Measurements from ENCODE around the gene KCNMA1.

KCNMA1 gene

DNA sequence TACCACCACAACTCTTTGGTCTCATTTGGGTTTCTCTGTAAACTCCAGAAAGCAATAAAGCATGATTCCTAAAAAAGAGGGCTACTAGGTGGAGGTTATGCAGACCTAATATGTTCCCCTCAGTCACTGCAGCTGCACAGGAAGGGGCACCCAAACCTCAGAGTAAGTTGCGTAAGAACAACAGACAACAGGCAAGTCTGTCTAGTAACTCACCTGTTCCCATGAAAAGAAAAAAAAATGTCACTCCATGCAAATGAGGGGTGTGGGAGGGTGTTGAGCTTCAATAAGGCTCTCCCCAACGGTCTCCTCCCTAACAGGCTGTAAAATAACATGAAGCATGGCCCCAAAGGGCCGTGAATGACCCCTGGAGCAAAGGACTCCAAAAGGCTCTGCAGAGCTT, 461.4 kb downstream of the KCNMA1 start:
- DNase-seq (ENCODE audit: low read depth), result no peak

DNA sequence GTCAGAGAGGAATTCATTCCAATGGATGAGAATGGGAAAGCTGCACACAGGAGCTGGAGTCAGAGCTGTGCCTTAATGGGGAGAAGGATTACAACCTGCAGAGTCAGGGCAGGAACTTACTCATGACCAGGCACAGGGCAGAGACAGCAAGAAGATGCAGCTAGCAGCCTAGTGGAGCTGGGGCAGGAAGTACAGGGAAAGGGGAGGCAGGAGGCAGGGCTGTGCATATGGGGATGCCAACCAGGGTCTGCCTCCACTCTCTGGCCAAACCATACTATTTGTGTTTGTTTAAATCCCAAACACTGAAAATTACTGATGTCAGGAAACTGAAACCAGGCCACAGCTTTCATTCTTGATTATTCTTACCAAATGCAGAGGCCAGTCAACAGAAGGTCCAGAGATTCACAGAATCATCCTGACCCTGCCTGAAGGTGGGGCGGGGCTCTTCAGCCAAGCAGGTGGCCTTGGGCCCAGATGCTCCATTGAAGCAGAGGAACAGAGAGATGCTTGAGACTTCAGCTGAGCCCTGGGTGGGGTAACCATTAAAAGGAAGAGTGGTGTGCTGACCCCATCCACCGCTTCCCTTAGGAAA, 461.9 kb downstream of the KCNMA1 start:
- DNase-seq (ENCODE audit: low read depth), result no peak

DNA sequence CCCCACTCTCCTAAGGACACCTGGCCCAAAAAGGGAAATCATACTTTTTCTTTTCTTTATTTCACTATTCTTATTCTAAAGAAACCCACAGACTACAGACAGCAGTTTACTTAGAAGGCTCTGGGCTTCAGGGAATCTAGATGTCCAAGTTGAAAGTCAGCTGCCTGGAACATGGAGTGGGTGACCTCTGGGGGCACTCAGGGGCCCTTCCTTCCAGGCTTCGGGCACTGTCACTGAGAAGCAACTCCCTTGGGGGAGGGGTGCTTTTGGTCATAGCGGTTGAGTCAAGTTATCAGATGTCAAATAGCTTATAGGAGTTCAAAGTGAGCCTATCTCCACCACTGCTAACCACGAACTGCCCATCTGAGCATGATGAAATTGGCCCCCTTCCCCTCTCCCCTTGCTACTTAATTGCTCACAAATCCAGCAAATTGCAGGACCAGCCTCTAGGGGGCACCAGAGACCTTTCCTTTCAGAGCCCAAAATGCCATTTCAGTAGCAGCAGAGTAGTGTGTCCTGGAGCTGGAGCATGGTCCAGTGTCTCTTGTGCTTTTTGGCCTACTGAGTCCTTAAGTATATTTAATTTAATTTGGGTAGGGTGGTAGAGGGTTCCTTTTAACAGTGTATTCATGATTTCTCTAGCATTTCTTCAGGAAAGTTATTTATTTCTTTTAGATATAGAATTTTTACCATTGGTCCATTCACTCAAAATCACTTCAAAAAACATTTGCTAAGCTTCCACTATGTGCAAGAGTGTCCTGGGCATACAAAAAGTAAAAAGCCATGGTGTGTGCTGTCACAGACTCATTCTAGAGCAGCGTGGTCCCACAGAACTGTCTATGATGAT, 463.8 kb downstream of the KCNMA1 start:
- DNase-seq (ENCODE audit: low read depth), result peak; percentile 53

DNA sequence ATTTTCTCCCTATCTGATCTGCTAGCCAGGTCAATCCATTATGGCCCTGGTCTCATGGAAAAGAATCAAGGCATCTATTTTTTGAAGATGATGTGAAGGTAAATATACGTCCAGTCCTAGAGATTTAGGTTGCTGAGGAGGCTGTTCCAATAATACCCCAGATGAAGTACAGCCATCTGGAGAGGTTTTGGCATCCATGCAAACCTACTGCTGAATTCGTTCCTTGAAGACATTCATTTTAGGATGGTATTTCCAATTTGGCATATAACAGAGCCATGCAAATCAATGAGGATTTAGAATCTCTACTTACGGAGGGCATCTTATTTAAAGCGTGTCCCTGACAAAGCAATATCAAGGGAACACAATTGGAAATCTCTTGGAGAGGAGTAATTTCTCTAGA, 465.5 kb downstream of the KCNMA1 start:
- DNase-seq (ENCODE audit: low read depth), result no peak

DNA sequence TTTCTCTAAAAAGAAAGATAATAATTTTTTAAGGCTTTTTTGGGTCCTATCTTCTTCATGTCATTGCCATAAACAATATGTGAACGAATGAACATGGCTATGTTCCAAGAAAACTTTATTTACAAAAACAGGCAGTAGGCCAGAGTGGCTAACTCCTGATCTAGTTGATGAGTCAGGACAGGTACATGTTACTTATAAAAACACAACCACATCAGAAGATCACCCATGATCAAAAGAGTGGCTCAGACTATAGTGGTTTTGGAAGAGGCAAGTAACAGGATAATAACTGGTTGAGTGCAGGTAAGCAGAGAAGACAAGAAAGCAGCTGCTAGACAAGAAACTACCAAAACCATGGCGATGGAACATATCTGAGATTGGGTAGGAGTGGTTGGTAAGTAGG, 468.7 kb downstream of the KCNMA1 start:
- DNase-seq (ENCODE audit: low read depth), result no peak

DNA sequence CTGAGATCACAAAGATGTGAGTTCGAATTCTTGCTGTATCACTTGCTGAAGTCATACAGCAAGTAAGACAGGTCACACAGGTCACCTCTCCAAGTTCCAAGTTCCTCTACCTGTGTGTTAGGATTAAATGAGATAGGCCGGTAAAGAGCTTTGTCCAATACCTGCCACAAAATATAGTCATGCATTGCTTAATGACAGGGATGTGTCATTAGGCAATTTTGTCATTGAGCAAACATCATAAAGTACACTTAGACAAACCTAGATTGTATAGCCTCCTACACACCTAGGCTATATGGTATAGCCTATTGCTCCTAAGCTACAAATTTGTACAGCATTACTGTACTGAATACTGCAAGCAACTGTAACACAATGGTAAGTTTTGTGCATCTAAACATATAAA, 469.4 kb downstream of the KCNMA1 start:
- DNase-seq (ENCODE audit: low read depth), result no peak

DNA sequence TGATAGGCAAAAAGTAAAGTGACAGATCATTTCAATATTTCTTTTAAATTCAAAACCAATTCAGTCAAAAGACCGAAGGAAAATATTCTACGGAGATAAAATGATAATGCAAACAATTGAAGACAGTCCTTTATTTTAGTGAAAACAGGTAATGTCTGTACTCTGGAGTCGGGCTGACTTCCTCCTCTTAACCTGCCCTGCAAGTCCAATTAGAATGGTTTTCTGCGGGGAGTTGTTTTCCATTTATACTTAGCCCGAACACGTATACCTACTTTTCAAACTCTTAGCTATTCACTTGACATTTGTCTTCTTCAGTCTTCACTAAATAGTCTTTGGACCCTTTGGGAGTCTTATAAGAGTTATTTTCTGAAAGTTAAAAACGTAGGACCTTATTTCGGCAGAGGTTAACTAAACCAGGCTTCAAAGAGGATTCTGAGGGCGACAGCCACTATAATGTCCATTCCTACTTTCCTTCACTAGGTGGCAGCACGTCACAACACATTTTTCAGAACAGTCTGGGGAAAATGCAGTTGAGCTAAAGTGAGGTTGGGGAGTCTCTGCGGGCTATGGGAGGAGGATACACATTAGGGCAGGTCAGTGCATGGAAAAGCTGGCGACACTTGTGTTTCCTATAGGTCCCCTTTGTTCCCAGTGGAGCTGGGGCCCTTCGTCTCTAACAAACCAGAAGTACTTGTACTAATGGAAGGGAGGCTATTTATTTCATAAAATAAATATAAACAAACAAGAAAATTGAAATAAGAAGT, 472.0 kb downstream of the KCNMA1 start:
- DNase-seq (ENCODE audit: low read depth), result peak; percentile 17

DNA sequence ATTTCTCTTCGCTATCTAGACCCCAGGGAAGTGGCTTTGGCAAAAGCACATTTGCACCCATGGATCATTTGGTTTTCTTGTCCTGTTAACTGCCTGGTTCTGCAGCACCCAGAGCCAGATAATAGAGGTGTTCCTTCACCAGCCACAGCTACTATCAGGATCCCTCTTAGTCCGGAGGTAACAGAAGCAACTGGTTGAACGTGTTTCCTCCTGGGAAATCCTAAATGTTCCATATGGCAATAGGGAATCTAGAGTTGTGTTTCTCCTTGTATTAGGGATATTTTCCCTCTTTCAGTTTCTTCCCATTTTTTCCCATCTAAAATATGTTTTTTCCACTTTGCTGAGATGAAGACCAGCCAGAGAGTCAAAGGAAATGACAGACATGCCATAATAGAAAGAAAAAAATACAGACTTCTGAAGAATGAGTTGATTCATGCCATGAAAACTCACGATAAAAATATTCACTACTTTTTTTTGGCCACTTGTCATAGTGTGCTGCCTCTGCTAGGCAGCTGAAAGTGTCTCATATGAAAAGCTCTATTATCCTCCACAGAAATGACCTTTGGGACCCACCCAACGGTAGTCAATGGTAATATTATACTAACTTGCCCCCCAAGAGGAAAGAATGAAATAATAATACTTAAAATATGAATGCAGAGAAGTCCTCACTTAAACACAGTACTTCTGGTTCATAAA, 472.8 kb downstream of the KCNMA1 start:
- no peak for DNase-seq (ENCODE audit: low read depth)

DNA sequence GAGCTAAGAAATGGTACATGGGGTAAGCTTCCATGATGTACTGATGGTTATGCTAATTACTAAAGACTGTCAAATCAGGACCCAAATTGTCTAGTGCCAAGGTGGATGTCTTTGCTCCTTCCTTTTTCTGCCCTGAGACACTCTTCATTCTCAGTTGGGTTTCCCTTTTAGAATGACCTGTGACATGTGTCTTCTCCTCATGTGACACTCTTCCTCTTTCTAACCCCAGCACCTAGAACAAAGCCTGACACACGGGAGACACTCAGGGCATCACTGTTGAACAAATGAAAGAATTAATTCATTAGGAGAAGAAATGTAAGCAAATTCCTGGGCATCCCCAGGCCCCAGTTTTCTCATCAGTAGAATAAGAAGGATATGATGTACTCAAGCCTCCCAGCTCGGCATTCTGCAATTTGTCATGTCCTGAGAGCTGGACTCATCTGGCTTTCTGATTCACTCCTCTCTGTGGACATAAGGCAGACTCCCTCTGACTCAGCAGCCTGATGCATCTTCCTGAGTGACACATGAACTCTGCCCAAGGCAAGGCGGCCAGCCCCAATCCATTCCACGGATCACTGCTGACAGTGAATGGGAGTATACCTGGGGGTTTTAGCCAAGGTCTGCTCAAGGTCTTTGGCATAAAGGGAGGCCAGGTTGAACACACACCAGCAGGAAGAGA, 473.8 kb downstream of the KCNMA1 start:
- no peak for DNase-seq (ENCODE audit: low read depth)

DNA sequence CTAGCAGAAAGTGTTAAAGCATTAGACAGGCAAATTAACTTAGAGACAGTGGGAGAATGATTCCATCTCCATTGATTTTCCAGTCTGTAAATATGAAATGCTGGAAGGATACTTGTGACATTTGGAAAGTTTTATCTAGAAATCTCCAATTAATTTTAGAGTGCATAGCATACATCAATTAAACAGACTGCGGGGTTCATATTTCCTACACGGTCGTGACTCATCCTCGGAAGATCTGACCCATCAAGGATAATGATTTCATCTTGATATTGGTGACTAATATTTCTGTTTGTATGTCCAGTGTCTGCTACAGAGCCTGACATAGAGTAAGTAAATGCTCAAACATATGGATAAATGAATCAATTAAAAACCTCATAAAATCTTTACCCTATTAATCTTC, 474.9 kb downstream of the KCNMA1 start:
- DNase-seq (ENCODE audit: low read depth), result no peak

DNA sequence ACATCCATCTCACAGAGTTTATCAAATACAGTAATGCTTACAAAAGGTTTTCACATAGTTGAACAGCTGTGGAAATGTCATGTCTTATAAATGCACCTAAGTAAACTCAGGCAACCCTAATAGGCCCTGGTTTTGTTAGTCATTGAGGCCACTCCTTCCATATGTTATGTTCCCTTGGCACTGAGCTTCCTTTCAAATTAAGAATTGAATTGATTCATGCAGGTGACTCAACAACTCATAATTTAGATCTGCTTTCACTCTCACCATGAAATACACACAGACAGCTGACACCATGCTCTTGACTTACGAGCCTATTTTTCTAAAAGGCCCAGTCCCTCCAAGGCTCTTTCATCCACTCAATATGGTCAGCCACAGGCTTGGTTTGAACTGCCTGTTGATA, 476.9 kb downstream of the KCNMA1 start:
- no peak for DNase-seq (ENCODE audit: low read depth)

DNA sequence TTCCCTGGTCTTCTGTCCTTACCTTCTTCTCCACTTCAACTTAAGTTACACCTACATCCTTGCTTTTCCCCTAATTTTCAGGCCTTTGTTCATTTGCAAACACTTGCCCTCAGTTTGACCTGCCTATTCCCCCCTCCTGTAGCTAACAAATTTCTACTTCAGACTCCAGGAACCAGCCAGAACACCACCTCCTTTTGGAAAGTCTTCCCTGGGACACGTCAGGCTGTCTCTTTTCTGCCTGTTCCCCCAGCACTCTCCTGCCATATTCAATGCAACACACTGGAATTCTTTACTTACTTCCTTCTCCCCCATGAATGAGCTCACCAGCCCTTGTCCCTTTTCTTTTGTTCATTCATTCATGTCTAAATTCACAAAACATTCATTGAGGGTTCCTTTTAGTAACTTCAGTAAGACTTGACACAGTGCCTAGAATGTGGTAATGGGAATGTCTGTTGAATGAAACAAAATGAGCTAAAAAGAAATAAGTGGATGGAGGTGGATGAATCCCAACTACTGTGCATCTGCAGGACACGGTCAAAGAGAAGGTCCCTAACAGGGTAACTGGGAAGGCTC, 478.0 kb downstream of the KCNMA1 start:
- DNase-seq (ENCODE audit: low read depth), result no peak

DNA sequence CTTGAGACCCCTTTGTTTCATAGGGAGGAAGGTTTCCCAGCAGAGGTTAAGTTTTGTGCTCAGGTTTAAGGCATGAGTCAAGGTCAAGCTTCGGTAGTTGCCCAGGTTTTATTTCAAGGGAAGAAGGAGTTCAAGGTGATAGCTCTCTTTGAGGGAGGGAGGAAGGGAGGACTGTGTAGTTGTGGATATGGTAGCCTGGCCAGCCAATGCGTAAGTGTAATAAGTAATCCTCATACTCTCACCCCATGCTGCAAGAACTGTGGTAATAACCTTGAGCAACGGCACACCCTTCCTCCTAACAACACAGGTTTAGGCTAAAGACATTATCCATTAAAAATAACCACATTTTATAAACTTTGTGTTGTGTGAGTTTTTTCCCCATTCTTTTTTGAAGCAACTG, 478.9 kb downstream of the KCNMA1 start:
- DNase-seq (ENCODE audit: low read depth), result no peak

DNA sequence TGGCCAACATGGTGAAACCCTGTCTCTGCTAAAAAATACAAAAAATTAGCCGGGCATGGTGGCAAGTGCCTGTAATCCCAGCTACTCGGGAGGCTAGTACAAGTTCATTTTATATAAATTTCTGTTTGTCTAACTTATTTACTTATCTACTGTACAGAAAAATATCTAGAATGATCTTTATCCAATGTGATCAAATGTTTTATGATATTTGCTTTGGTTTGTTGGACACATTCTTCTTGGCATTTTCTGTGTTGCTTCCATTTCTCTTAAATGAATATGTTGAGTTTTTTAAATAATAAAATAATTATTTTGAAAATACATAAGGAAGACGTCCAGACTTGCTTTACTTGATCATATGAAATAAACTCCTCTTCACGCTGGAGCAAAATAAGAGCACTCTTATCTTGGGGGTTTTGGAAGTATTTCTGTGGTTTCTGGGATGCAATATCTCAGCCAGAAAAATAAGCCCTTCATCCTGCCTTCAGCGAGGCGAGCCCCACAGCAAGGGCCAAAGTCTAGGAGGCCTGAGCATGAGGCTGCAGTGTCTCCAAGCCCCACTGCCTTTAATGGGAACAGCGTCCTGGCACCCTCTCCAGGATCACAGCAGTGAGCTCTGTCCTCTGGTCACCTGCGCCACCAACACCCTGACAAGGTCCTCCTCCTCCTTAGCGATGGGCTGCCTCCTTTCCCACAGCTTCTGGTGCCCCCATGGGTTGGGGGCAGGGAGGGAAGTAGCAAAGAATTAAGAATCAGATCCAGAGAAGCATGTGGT, 480.2 kb downstream of the KCNMA1 start:
- no peak for DNase-seq (ENCODE audit: low read depth)

DNA sequence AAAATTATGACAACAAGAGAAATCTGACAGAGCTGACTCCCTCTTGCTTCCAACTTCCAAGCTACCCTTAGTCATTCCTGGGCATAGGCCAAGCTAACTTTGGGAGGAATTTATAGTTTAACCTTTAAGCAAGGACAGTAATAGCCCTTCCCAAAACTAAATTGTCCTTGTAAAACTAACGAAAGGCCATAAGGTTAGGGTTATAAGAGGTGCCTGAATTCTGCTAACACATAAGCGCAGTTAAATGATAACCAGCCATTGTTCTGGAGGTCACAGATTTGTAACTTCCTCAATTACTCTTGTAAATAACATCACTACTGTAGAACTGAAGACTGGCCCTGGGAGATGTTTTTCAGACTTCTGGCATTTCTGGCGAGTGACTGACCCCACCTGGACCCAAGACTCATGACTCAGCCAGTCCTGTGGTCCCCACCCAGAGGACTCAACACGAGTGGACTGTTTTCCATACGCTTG, 481.2 kb downstream of the KCNMA1 start:
- DNase-seq (ENCODE audit: low read depth), result no peak

DNA sequence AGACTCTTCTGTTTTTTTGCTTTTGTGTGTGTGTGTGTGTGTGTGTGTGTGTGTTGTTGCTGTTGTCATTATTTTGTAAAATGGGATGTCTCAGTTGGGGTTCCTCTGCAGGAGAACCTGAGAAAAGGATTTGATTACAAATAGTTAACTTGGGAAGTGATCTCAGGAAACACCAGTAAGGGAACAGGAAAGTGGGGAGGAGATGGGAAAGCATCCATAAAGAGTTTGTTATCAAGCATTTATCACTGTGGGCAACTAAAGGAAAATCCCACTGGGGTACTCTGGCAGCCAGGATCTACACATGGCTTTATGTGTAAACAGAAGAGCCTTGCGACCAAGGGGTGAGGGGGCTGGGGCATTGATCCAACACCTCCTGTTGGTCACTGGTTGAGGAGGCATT, 485.4 kb downstream of the KCNMA1 start:
- DNase-seq (ENCODE audit: low read depth), result no peak

DNA sequence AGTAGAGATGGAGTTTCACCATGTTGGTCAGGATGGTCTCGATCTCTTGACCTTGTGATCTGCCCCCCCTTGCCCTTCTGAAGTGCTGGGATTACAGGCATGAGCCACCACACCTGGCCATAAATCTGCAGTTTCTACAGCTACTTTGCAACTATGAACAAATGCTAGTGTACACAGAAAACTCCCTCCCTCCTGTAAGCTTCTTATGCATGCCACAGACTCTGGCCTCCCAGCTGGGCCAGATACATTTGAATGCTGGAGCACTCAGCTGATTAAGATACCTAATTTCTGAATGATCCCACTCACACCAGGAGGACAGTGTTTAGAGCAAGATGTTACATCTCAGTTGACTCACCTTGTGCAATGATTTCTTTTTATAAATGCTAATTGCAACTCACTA, 486.2 kb downstream of the KCNMA1 start:
- no peak for DNase-seq (ENCODE audit: low read depth)

DNA sequence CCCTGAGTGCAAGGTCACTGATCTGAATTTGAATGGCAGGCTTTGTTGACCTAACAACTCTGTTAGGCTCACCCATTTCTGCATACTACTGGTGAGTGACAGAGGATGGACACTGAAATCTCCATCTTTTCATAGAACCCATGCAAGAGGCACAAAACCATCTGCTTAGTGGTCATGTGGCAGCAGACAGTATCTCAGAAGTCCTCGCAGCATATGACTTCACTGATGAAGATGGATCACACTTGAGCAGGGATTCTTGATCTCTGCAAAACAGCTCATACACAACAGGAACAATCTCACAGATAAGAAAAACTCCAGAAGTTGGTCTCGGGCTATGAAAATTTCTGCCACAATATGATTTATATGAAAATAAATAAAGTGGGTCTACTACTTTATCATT, 487.9 kb downstream of the KCNMA1 start:
- no peak for DNase-seq (ENCODE audit: low read depth)

DNA sequence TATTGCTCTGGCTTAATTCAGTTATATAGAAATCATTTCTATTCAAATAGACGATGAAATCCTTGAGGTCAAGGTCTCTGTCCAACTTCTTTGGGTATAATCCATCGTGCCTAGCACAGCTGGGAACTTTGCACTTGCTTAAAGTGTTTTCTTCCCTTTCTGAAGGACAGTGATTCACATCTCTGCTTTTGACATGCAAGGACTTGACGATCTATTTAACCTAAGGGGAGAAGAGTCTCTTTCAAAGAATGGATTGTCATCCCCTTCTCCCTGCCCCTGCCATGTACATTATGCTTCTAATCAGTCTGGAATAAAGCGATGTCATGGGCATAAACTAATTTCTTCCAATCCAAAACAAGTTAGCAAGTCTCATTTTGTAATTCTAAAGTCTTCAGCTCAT, 488.6 kb downstream of the KCNMA1 start:
- DNase-seq (ENCODE audit: low read depth), result no peak

DNA sequence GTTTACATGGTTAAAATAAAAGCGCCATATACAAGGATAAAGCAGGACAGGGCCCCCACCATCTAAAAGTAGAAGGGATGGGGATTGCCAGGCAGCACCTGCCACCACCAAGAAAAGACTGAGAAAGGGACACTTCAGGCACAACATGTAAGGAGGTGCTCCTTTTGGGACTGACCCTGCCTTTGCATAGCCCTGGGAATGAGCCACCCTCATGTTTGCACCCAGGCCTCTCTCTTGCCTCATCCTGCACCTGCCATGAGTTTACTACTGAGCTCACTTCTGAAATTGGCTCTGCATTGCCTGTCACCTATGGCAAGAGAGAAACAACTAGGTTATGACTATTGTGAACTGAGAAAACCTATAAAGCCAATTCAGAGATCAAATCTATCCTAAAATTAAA, 489.7 kb downstream of the KCNMA1 start:
- no peak for DNase-seq (ENCODE audit: low read depth)

Data from CMK (cell line).